GM19397 (cell line): ENCODE data around the gene TMC4.
"Not testable (repeated sequence)": the region's sequence is repeated elsewhere in the genome, so short reads cannot be mapped to it uniquely, and the experiment has no call there.

ENCODE experiments used
- ATAC-seq: cut with Tn5 transposase; IDR thresholded peaks from one replicate; pipeline ENCODE4 v1.9.1; 2021; ENCODE audit warnings: mild to moderate bottlenecking, moderate library complexity; ENCODE audit not compliant: unreplicated experiment

The TMC4 gene

GRCh38 chr19:54172471-54173358, at the start of gene TMC4:
Gene TMC4, minus strand, starts transcription at chr19:54173160. Its CDS starts 43 bp downstream, at chr19:54173117.
- no peak for ATAC-seq

DNA sequence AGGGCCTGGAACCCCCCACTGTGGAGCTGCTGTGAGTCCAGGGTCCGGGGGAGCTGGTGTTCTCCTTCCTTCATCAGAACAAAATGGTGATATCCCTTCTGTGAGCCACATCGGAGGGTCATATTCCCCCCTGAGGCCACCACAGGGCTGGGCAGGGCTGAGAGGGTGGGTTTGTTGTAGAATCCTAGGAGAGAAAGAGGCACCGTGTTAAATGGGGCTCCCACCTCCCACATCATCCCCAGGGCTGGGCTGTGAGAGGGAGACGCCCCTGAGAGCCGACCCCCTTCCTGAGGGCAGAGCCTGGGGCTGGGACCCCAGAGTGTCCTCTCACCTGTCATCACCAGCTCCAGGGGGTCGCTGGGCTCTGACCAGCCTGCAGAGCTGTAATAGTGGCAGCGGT, 49.0 kb upstream of the TMC4 start:
- ATAC-seq, result not testable (repeated sequence)

DNA sequence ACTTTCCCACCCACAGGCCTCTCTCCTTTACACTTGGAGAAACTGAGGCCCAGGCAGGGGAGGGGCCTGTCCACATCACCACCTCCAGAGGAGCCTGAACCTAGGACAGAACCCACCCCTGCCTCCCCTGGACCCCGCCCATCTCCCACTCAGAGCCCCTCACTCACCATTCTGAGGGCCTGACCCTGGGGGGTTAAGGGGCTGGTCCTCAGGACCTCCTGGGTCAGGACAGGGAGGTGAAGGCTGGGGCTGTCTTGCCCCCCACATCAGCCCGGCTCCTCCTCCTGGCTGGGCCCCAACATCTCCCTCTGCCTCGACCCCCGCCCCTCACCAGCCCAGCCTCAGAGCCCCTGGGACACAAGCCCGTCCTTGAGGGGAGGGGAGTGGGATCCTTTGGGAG, 46.7 kb upstream of the TMC4 start:
- not testable (repeated sequence) for ATAC-seq

DNA sequence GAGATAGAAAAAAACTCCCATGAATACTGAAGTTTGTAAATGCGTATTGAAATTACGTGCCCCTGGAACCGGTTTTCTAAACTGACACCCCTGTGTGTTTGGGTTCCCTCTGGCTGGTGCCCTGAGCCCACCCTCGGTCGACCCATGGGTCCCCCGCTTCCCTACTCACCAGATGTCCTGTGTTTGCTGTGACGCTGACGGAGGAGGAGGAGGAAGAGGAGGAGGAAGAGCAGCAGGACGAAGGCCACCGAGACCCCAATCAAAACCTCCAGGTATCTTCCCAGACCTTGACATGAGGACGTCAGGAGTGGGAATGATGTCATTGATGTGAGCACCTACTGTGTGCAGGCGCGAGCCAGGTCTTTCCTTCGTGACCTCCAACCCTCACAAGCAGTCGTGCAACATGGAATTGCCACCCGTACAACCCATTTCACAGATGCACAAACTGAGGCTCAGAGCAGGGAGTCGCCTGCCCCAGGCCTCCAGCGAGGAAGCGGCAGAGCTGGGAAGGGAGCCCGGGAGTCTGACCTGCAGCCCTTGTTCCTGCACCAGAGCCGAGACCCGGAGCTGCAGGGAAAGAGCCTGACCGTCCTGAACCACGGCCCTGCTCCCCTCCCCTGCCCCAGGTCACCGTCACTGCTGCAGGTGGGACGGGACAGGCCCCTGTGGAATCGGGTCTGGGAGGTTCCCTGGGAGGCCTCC, 46.2 kb upstream of the TMC4 start:
- no peak for ATAC-seq

GRCh38 chr19:54218259-54218658, 45.3 kb upstream of the TMC4 start:
- ATAC-seq, result no peak

- not testable (repeated sequence) for ATAC-seq
These were observed 44.7 kb upstream of the TMC4 start for GRCh38 chr19:54217517-54218247.

GRCh38 chr19:54216869-54217268, 43.9 kb upstream of the TMC4 start:
- no peak for ATAC-seq

DNA sequence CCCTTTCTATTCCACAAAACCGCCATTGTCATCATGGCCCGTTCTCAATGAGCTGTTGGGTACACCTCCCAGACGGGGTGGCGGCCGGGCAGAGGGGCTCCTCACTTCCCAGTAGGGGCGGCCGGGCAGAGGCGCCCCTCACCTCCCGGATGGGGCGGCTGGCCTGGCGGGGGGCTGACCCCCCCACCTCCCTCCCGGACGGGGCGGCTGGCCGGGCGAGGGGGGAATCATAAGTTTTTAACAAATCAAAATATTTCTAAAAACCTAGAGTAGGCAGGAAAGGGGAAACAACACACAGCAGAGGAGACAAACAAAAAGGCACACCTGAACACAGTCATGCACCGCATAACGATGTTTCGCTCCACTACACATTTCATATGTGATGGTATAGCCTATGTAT, 41.8 kb upstream of the TMC4 start:
- ATAC-seq, result not testable (repeated sequence)

DNA sequence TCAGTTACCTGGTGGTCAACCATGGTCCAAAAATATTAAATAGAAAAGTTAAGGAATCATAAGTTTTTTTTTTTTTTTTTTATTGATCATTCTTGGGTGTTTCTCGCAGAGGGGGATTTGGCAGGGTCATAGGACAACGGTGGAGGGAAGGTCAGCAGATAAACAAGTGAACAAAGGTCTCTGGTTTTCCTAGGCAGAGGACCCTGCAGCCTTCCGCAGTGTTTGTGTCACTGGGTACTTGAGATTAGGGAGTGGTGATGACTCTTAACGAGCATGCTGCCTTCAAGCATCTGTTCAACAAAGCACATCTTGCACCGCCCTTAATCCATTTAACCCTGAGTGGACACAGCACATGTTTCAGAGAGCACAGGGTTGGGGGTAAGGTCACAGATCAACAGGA, 41.3 kb upstream of the TMC4 start:
- not testable (repeated sequence) for ATAC-seq

- no peak for ATAC-seq
These were observed 38.3 kb upstream of the TMC4 start for GRCh38 chr19:54211235-54211634.

- no peak for ATAC-seq
These were observed 37.0 kb upstream of the TMC4 start for GRCh38 chr19:54209811-54210494.

- no peak for ATAC-seq
These were observed 36.3 kb upstream of the TMC4 start for GRCh38 chr19:54209058-54209810.

DNA sequence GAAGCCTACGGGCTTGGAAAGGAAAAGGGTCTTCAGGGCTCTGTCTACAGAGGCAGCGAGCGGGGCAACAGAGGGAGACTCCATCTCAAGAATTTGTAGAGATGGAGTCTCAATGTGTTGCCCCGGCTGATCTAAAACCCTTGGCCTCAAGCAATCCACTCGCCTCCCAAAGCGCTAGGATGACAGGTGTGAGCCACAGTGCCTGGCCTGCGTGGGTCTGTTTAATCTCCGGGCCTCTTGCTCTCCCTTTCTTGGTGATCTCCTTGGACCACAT, 35.8 kb upstream of the TMC4 start:
- ATAC-seq, result no peak

DNA sequence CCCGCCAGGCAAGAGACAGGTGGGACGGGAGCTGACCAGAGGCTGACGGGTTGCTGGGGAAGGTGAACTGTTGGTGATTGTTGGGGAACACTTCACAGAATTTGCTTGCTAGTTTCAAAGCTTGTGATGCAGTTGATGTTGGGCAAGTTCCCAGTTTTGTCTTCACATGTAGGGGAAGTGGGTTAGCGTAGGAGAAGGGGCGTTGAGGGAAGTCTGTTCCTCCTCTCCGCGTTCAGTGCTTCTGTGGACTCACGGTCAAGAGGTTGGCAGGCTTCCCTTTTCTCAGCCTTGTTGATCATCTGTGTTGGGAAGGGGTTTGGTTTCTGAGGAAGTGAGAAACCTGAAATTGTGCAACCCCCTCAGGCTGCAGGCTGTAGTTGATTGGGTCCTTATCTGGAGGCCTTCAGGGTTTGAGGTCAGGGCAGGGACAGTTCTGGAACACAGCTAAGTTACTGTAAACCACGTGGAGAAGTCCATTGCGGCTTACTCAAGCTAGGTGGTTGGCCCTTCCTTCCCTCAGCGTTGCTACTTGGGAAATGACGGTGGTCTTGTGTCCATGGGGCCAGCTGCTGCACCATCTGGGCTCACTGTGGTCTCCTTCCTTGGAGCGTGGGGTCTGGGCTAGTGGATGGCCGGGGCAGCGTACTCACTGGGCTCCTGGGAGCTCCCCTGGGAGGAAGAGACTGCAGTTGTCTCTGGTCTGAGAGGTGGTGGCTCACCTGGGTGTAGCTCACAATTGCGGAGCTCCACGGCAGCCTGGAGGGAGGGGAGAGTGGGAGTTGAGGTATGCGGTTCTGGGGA, 35.2 kb upstream of the TMC4 start:
- ATAC-seq, result no peak

- no peak for ATAC-seq
These were observed 34.7 kb upstream of the TMC4 start for GRCh38 chr19:54207676-54207982.

GRCh38 chr19:54207193-54207592, 34.2 kb upstream of the TMC4 start:
- not testable (repeated sequence) for ATAC-seq

DNA sequence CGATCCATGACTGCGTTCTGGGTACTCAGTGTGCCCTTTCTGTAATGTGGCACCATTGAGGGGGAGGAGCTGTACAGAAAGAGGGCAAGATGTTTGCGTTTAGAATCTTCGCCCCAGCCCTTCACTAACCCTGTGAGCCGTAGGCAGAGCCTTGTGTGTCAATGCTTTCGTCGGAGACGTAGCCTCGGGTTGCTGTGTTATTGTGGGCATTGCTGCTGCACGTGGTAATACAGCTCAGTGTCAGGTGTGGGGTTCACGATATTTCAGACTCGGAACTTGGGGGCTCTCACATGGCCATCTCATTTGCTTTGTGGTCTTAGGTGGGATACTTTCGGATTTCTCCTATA, 33.8 kb upstream of the TMC4 start:
- no peak for ATAC-seq

- ATAC-seq, result no peak
These were observed 33.3 kb upstream of the TMC4 start for GRCh38 chr19:54206030-54206830.
